A673 (cell line): ENCODE data around the gene COL16A1. TPM values are rescaled to one million over a fixed set of nuclear protein-coding genes. Genes with fewer than 3 reads are reported as not detected.

Source experiments
- BruUV-seq: library from RNA; stranded (reverse); fragments of 400-500 nt; replicated peaks from 2 replicates; lab custom pipeline; 2021; lab: Mats Ljungman, UMichigan
- CTCF ChIA-PET: fragments of 300-600 bp; sonication (Branson Sonifier 250); formaldehyde crosslinking; loops from one replicate; lab custom pipeline; 2022; ENCODE audit warnings: antibody characterized with exemption; lab: Charles Lee
- POLR2A ChIA-PET: fragments of 300-600 bp; sonication (Branson Sonifier 250); formaldehyde crosslinking; loops from one replicate; lab custom pipeline; 2022; ENCODE audit warnings: antibody characterized with exemption; ENCODE audit not compliant: low non-redundant PET; lab: Charles Lee
- DNase-seq: peaks from one replicate; pipeline ENCODE4 v3.0.0-alpha.2; 2015; ENCODE audit warnings: low spot score
- H3K27ac ChIP-seq: fragments of 200-600 bp; sonication (generic); 2 replicates; pipeline ENCODE4 v1.5.1; 2016; ENCODE audit warnings: mixed run types, low read depth, mild to moderate bottlenecking, mixed read lengths, antibody characterized with exemption, low read length; ENCODE audit not compliant: poor library complexity, severe bottlenecking
- H3K27me3 ChIP-seq: fragments of 200-600 bp; sonication (generic); replicated peaks from 2 replicates; pipeline ENCODE4 v1.6.1; 2017; ENCODE audit warnings: mixed run types, low read depth, mild to moderate bottlenecking, mixed read lengths, antibody characterized with exemption, low read length; ENCODE audit not compliant: insufficient read depth, poor library complexity
- H3K36me3 ChIP-seq: fragments of 200-600 bp; sonication (generic); 2 replicates; pipeline ENCODE4 v1.6.1; 2016; ENCODE audit warnings: mixed run types, mild to moderate bottlenecking, mixed read lengths, antibody characterized with exemption, low read length; ENCODE audit not compliant: insufficient read depth, poor library complexity, severe bottlenecking
- H3K4me1 ChIP-seq: fragments of 200-600 bp; sonication (generic); 2 replicates; pipeline ENCODE4 v1.6.1; 2017; ENCODE audit warnings: mixed run types, mild to moderate bottlenecking, mixed read lengths, antibody characterized with exemption, low read length; ENCODE audit not compliant: insufficient read depth, poor library complexity, severe bottlenecking
- H3K4me3 ChIP-seq: fragments of 200-600 bp; sonication (generic); 2 replicates; pipeline ENCODE4 v1.5.1; 2016; ENCODE audit warnings: low read depth, mixed run types, mild to moderate bottlenecking, mixed read lengths, low read length; ENCODE audit not compliant: poor library complexity, severe bottlenecking
- H3K9me3 ChIP-seq: fragments of 200-600 bp; sonication (generic); 2 replicates; pipeline ENCODE4 v1.6.1; 2016; ENCODE audit warnings: mixed run types, low read depth, mild to moderate bottlenecking, mixed read lengths, antibody characterized with exemption, low read length; ENCODE audit not compliant: poor library complexity, severe bottlenecking
- EZH2 ChIP-seq: fragments of 200-600 bp; sonication (generic); IDR thresholded peaks from 2 replicates; pipeline ENCODE4 v1.6.1; 2017; ENCODE audit warnings: borderline replicate concordance, low read depth, mild to moderate bottlenecking, mixed read lengths, antibody characterized with exemption, low read length; ENCODE audit not compliant: poor library complexity, severe bottlenecking
- intact Hi-C: fragments of 100-400 bp; cut with micrococcal nuclease; formaldehyde crosslinking; loops from one replicate; pipeline ENCODE4 v1.10.0; 2022; ENCODE audit not compliant: unreplicated experiment
- total RNA-seq: library from RNA; stranded (reverse); gene quantifications from 2 replicates; pipeline ENCODE4 v1.2.3, GENCODE V29; 2021
- TF ChIP-seq, protein P1 (sequence below): fragments of 300-800, 200-600 bp; sonication (generic); conservative IDR thresholded peaks from 2 replicates; pipeline ENCODE4 v1.5.1; 2017; ENCODE audit warnings: low read depth, mild to moderate bottlenecking, antibody characterized with exemption, low read length, moderate library complexity, mixed read lengths

Gene COL16A1
- total RNA-seq, 1 experiment from 2014 or later, result 26.6 TPM

DNA sequence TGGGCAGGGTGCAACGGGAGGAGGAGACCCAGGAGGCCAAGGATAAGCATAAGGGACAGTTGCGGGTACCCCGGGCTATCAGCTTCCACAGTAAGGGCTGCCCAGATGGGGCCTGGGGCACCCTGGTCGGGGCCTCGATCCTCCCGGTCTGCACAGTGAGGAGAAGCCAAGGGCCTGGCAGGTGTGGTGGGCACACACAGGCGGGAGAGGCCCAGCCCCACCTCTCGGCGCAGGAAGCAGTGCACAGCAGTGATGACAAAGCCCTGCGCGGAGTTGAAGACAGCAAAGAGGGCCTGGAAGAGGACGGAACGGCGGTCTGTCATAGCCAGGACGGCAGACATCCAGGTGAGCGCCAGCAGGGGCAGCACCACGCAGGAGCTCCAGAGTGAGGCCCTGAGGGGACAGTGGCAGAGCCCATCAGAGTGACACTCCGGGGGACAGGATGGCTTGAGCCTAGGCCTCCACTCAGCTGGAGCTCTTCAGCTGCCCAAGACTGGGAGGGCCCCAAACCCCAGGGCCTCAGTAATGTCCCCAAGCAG, 29.0 kb upstream of the COL16A1 start:
- no peaks in the 10 kb centered on the region for H3K9me3 ChIP-seq
- no peak for TF ChIP-seq EZH2
- TF ChIP-seq, protein P1, sequence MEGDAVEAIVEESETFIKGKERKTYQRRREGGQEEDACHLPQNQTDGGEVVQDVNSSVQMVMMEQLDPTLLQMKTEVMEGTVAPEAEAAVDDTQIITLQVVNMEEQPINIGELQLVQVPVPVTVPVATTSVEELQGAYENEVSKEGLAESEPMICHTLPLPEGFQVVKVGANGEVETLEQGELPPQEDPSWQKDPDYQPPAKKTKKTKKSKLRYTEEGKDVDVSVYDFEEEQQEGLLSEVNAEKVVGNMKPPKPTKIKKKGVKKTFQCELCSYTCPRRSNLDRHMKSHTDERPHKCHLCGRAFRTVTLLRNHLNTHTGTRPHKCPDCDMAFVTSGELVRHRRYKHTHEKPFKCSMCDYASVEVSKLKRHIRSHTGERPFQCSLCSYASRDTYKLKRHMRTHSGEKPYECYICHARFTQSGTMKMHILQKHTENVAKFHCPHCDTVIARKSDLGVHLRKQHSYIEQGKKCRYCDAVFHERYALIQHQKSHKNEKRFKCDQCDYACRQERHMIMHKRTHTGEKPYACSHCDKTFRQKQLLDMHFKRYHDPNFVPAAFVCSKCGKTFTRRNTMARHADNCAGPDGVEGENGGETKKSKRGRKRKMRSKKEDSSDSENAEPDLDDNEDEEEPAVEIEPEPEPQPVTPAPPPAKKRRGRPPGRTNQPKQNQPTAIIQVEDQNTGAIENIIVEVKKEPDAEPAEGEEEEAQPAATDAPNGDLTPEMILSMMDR, result no peak
- no peaks in the 10 kb centered on the region for H3K27me3 ChIP-seq
- H3K4me3 ChIP-seq, result no peak overlapping the region
- ChIA-PET POLR2A (no interaction called here), CTCF (no interaction called here)
- no peak overlapping the region for H3K27ac ChIP-seq
- H3K4me1 ChIP-seq, result peaks cover 7% of the 10 kb centered on the region
- BruUV-seq, result no TSS peak
- H3K36me3 ChIP-seq, result no peaks in the 10 kb centered on the region
- intact Hi-C loops, result no loop called here
- no peak for DNase-seq

DNA sequence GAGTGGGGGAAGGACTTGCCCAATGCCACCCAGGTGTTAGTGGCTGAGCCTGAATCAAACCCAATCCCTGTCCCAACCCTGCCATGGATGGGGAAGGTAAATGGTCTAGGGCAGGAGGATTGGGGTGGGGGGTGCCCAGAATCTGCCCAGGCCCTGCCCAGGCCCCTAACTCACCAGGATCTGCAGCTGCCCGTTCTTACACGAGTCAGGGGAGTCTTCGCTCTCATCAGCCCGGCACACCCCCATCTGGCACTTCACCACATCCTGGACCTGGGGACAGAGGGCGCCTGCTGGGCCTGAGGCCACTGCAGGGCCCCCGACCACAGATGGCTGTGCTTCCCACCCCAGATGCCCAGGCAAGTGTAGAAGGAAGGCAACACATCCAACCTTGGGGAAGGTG, 28.5 kb upstream of the COL16A1 start:
- H3K4me1 ChIP-seq, result peaks cover 7% of the 10 kb centered on the region
- no peaks in the 10 kb centered on the region for H3K9me3 ChIP-seq
- no peaks in the 10 kb centered on the region for H3K27me3 ChIP-seq
- ChIA-PET POLR2A (no interaction called here), CTCF (no interaction called here)
- DNase-seq, result no peak
- TF ChIP-seq, protein P1, result no peak
- no peak for TF ChIP-seq EZH2
- no peaks in the 10 kb centered on the region for H3K36me3 ChIP-seq
- no peak overlapping the region for H3K27ac ChIP-seq
- H3K4me3 ChIP-seq, result no peak overlapping the region
- intact Hi-C loops, result no loop called here
- no TSS peak for BruUV-seq

DNA sequence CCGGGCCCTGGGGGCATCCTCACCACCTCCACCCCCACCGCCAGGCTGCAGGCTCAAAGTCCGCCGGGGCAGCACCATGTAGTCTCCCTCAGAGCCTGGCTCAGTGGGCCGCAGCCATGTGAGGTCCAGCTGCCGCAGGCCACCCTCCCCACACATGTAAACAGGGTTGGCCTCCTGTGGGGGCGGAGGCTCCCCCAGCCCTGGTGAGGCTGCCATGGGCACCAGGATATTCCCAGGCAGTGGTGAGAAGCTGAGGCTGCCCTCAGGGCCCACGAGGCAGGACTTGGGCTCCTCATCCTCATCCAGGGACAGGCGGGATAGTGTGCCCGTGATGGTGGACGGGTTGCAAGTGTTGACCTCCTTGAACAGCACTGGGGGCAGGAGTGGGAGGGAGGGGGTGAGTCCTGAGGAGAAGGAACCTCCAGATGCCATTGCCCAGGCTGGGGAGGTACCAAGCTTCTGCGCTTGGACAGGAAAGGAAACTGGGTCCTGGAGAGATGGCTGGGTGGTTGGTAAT, 27.3 kb upstream of the COL16A1 start:
- Histone ChIP-seq H3K27me3 (no peaks in the 10 kb centered on the region), H3K9me3 (no peaks in the 10 kb centered on the region), H3K27ac (no peak overlapping the region), H3K4me3 (no peak overlapping the region), H3K36me3 (no peaks in the 10 kb centered on the region), H3K4me1 (peaks cover under 1% of the 10 kb centered on the region)
- TF ChIP-seq, protein P1, result no peak
- TF ChIP-seq EZH2, result no peak
- BruUV-seq, result no TSS peak
- POLR2A ChIA-PET, result no interaction called here
- intact Hi-C loops, result no loop called here
- CTCF ChIA-PET, result no interaction called here
- DNase-seq, result no peak
